Mucosa of descending colon (tissue), 3 donors: Measurements from ENCODE around the gene NPAS2. TPM values are rescaled to one million over a fixed set of nuclear protein-coding genes. Genes with fewer than 3 reads are reported as not detected.
A peak's percentile ranks its signal among the peaks of the same experiment; 100 is the strongest.

Source experiments
- ATAC-seq: fragments of 200-7000 bp; cut with Tn5 transposase; one replicate; pipeline ENCODE4 v1.9.1; 2020; ENCODE audit warnings: mild to moderate bottlenecking, moderate library complexity
- DNase-seq, 3 donors: peaks; one replicate each; pipeline ENCODE4 v3.0.0-alpha.2; 2020
- H3K36me3 ChIP-seq: fragments of 200-600 bp; one replicate; pipeline ENCODE4 v1.8.0; 2021; ENCODE audit warnings: low read depth, mild to moderate bottlenecking
- H3K4me1 ChIP-seq: fragments of 200-600 bp; one replicate; pipeline ENCODE4 v1.8.0; 2021; ENCODE audit warnings: low read depth, mild to moderate bottlenecking
- H3K4me3 ChIP-seq: fragments of 200-600 bp; one replicate; pipeline ENCODE4 v1.8.0; 2021; ENCODE audit warnings: mild to moderate bottlenecking
- H3K9me3 ChIP-seq: fragments of 200-600 bp; one replicate; pipeline ENCODE4 v1.8.0; 2021; ENCODE audit warnings: mild to moderate bottlenecking
- intact Hi-C, 2 donors: fragments of 100-400 bp; cut with DNase I in 1 of 2; cut with micrococcal nuclease in 1 of 2; formaldehyde crosslinking; loops; one replicate each; pipeline versions ENCODE4 v1.11.0 to v1.11.1; 2022; cut with DNase I, micrococcal nuclease
- total RNA-seq, 3 donors: library from RNA; stranded (reverse); fragmentation: NEBNext Ultra II Directional in 2 of 3; extraction: Animal tissue kit (Norgen Biotek cat#: 25700) in 2 of 3; gene quantifications; one replicate each; pipeline versions ENCODE4 v1.2.1 to v1.2.4, GENCODE V29; 2021 to 2023
- TF ChIP-seq, protein P1 (sequence below): fragments of 200-600 bp; IDR thresholded peaks from one replicate; pipeline ENCODE4 v1.8.0; 2022; ENCODE audit warnings: antibody characterized with exemption, mild to moderate bottlenecking
- donor health status: DM: no; HTN: no; CAD: no; lungs with moderate emphysema.
- donor health status: DM: no; HTN: no; CAD: no.
- donor health status: DM: no; HTN: yes; CAD: no.

NPAS2 gene
- total RNA-seq, 3 donors from 2014 or later: 42.5 to 53.1 (median 46.5) TPM

- Histone ChIP-seq H3K4me3 (no peak overlapping the region), H3K36me3 (no peaks in the 10 kb centered on the region), H3K9me3 (no peaks in the 10 kb centered on the region), H3K4me1 (no peaks in the 10 kb centered on the region)
- no peak for ATAC-seq
- DNase-seq: no peak
- TF ChIP-seq, protein P1, sequence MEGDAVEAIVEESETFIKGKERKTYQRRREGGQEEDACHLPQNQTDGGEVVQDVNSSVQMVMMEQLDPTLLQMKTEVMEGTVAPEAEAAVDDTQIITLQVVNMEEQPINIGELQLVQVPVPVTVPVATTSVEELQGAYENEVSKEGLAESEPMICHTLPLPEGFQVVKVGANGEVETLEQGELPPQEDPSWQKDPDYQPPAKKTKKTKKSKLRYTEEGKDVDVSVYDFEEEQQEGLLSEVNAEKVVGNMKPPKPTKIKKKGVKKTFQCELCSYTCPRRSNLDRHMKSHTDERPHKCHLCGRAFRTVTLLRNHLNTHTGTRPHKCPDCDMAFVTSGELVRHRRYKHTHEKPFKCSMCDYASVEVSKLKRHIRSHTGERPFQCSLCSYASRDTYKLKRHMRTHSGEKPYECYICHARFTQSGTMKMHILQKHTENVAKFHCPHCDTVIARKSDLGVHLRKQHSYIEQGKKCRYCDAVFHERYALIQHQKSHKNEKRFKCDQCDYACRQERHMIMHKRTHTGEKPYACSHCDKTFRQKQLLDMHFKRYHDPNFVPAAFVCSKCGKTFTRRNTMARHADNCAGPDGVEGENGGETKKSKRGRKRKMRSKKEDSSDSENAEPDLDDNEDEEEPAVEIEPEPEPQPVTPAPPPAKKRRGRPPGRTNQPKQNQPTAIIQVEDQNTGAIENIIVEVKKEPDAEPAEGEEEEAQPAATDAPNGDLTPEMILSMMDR: no peak
- intact Hi-C loops: no loop called here
These were observed 41.1 kb upstream of the NPAS2 start for GRCh38 chr2:100778637-100779450.

- ATAC-seq: no peak
- peaks cover 1% of the 10 kb centered on the region for H3K4me1 ChIP-seq
- DNase-seq: no peak
- intact Hi-C loops: no loop called here
- TF ChIP-seq, protein P1: no peak
- H3K9me3 ChIP-seq: no peaks in the 10 kb centered on the region
- H3K4me3 ChIP-seq: no peak overlapping the region
- no peaks in the 10 kb centered on the region for H3K36me3 ChIP-seq
These were observed 40.1 kb upstream of the NPAS2 start for GRCh38 chr2:100779908-100780202.

DNA sequence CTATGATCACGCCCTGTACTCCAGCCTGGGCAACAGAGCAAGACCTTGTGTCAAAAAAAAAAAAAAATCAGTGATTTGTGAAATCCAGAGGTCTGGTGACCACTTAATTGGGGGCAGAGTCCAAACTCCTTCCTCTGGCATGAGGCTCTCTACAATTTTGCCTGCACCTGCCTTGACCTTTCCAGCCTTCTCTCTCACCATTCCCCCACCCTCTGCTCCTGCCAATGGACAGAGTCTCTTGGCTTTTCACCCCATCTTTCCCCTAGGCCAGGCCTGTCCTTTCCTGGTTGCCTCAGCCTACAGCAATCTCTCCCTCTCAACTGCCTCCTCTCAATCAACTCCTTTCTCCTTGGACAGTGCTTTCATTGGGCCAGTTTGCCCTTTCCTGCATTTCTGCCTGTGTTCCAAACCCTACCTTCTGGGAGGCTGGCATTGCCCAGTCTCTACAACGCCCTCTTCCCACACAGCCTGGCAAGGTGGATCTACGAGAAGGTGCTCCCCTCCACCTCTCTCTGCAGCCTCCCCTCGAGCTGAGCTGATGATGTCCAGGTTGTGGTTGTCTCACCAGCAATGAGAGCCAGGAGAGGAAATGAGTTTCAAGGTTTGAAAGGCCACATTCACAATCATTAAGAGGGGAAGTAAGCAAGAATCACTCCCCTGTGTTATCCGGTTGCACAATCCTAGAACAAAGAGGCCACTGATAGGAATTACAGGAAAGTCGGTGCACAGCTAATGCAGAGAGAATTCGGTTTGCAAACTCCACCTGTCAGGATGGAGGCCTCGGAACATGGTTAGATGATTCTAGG lies 39.5 kb upstream of the NPAS2 start:
- no peaks in the 10 kb centered on the region for H3K36me3 ChIP-seq
- no peaks in the 10 kb centered on the region for H3K9me3 ChIP-seq
- peaks cover 6% of the 10 kb centered on the region for H3K4me1 ChIP-seq
- intact Hi-C loops: no loop called here
- H3K4me3 ChIP-seq: no peak overlapping the region
- TF ChIP-seq, protein P1: no peak
- DNase-seq: no peak
- ATAC-seq: peak; percentile 88

DNA sequence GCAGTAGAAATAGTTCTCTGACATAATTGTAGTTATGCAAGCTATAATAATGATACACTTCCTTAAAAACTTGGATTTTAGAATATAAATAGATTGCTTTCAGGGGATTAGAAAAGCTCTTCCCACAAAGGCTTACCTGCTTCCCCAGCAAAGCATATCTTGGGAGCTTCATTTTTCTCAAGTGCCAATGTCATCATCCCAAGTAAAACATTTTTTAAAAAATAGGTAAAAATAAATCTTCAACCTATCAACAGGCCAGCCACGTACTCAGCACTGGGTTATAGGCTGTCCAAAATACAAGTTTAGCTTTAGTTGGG lies 39.0 kb upstream of the NPAS2 start:
- Histone ChIP-seq H3K36me3 (no peaks in the 10 kb centered on the region), H3K4me1 (peaks cover 6% of the 10 kb centered on the region), H3K9me3 (no peaks in the 10 kb centered on the region), H3K4me3 (no peak overlapping the region)
- ATAC-seq (no peak), DNase-seq (no peak)
- TF ChIP-seq, protein P1: no peak
- intact Hi-C loops: no loop called here

DNA sequence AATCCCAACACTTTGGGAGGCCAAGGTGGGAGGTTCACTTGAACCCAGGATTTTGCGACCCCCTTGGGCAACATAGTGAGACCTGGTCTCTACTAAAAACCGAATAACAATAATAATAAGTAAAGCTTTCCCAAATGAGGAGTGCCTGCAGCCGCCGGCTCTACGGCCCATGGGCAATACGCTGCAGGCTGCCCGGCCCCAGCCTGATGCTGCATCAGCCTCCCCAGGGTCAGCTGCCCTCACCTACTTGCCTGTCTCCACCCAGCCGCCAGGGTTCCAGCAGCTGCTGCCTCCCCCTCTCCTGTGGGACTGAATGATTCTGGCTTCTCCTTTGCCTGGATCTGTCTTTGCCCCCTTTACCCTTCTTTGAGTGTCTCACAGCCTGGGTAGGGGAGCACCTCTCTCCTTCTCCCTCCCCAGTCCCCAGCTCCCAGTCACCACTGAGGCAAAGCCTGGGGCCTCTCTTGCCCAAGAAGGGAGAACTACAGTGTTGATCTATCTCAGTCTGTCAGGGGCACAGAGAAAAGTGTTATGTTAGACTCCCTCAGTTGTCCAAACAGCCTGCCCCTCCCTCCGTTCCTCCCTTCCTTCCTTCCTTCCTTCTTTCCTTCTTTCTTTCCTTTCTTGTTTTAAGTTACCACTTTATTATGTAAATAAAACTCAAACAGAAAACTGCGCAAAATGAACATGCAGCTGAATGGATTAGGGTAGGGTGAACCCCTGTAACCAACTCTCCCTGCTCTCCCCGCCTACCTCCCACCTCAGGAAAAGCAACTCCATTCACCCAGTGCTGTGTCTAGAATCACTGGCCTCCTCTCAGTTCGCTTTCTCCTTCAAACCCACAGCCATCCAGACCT lies 38.2 kb upstream of the NPAS2 start:
- TF ChIP-seq, protein P1: no peak
- no peaks in the 10 kb centered on the region for H3K36me3 ChIP-seq
- no peak for ATAC-seq

More for the DNA sequence above, 38.2 kb upstream of the NPAS2 start:
- intact Hi-C loops: no loop called here
- Histone ChIP-seq H3K4me3 (no peak overlapping the region), H3K4me1 (peaks cover 8% of the 10 kb centered on the region), H3K9me3 (no peaks in the 10 kb centered on the region)
- no peak for DNase-seq
